ENCODE measurements around the gene PCNX2. TPM values are rescaled to one million over a fixed set of nuclear protein-coding genes. Genes with fewer than 3 reads are reported as not detected.

Gene PCNX2
- total RNA-seq, 1 donor from 2014 or later: 23.5 TPM

GRCh38 chr1:232962761-232963745, 332.5 kb downstream of the PCNX2 start:
- peak overlapping the region in 2 of 3 donors; percentile 4 to 6 for H3K4me3 ChIP-seq (ENCODE audit: low read length in 3 of 3)
- peaks cover 34 to 42% (median 35%) of the 10 kb centered on the region in 3 donors for H3K4me1 ChIP-seq (ENCODE audit: control insufficient read depth in 3 of 3, insufficient read depth in 3 of 3, low read length in 3 of 3)
- peaks cover 5 to 12% (median 5%) of the 10 kb centered on the region in 3 donors for H3K36me3 ChIP-seq (ENCODE audit: control insufficient read depth in 3 of 3, insufficient read depth in 3 of 3, low read length in 3 of 3)
- peak overlapping the region; percentile 56 for H3K27ac ChIP-seq (ENCODE audit: low read depth, low read length)
- H3K27me3 ChIP-seq (ENCODE audit: control insufficient read depth in 3 of 3, insufficient read depth in 3 of 3, low read length in 3 of 3): no peaks in the 10 kb centered on the region
- no peaks in the 10 kb centered on the region for H3K9me3 ChIP-seq (ENCODE audit: control insufficient read depth in 3 of 3, low read length in 3 of 3)
- peak overlapping the region in 2 of 3 donors; percentile 1 for H3K9ac ChIP-seq (ENCODE audit: low read depth in 1 of 3, low read length in 3 of 3)

DNA sequence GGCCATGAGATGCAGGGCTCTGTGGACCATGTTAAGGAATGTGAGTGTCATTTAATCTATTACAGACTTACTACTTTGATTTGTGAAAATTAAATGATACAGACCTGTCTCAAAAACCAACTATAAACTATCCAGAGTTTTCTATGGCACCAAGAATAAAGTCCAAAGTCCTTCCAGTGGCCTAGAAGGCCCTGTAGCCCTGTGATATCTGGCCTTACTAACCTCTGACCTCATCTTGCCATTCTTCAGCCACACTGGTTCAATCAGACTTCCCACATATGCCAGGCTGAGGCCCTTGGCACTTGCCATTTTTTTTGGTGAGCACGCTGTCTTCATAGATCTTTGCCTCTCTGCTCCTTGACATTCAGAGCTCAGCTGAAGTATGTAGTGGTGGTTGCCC, 337.5 kb downstream of the PCNX2 start:
- Histone ChIP-seq H3K36me3 (ENCODE audit: control insufficient read depth in 3 of 3, insufficient read depth in 3 of 3, low read length in 3 of 3) (peaks cover 7 to 18% (median 10%) of the 10 kb centered on the region in 3 donors), H3K27ac (ENCODE audit: low read depth, low read length) (no peak overlapping the region), H3K9ac (ENCODE audit: low read depth in 1 of 3, low read length in 3 of 3) (no peak overlapping the region), H3K9me3 (ENCODE audit: control insufficient read depth in 3 of 3, low read length in 3 of 3) (no peaks in the 10 kb centered on the region), H3K4me3 (ENCODE audit: low read length in 3 of 3) (no peak overlapping the region), H3K27me3 (ENCODE audit: control insufficient read depth in 3 of 3, insufficient read depth in 3 of 3, low read length in 3 of 3) (no peaks in the 10 kb centered on the region), H3K4me1 (ENCODE audit: control insufficient read depth in 3 of 3, insufficient read depth in 3 of 3, low read length in 3 of 3) (peaks cover 7 to 16% (median 10%) of the 10 kb centered on the region in 3 donors)

DNA sequence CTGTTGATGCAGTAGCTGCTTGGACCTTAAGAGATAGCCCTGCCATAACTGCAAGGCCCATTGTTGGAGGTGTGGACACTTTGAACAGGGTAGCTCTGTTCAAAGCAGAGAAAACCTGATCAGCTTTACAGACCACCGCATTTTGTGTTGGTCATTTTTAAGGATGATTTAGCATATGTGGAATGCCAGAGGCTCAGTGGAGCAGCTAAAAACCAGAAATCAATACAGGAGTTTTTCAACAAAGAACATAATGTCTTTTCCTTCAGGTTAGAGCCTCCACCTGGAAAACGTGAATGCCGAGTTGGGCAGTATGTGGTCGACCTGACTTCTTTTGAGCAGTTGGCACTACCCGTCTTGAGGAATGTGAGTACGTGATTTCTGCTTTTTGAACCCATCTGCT, 339.4 kb downstream of the PCNX2 start:
- H3K27ac ChIP-seq (ENCODE audit: low read depth, low read length): no peak overlapping the region
- H3K4me3 ChIP-seq (ENCODE audit: low read length in 3 of 3): no peak overlapping the region
- no peaks in the 10 kb centered on the region for H3K27me3 ChIP-seq (ENCODE audit: control insufficient read depth in 3 of 3, insufficient read depth in 3 of 3, low read length in 3 of 3)
- no peaks in the 10 kb centered on the region for H3K9me3 ChIP-seq (ENCODE audit: control insufficient read depth in 3 of 3, low read length in 3 of 3)
- H3K36me3 ChIP-seq (ENCODE audit: control insufficient read depth in 3 of 3, insufficient read depth in 3 of 3, low read length in 3 of 3): peaks cover 7 to 18% (median 10%) of the 10 kb centered on the region in 3 donors
- H3K4me1 ChIP-seq (ENCODE audit: control insufficient read depth in 3 of 3, insufficient read depth in 3 of 3, low read length in 3 of 3): peaks cover 16 to 27% (median 17%) of the 10 kb centered on the region in 3 donors
- no peak overlapping the region for H3K9ac ChIP-seq (ENCODE audit: low read depth in 1 of 3, low read length in 3 of 3)

- Histone ChIP-seq H3K4me1 (ENCODE audit: control insufficient read depth in 3 of 3, insufficient read depth in 3 of 3, low read length in 3 of 3) (peaks cover 17 to 27% (median 20%) of the 10 kb centered on the region in 3 donors), H3K4me3 (ENCODE audit: low read length in 3 of 3) (no peak overlapping the region), H3K27me3 (ENCODE audit: control insufficient read depth in 3 of 3, insufficient read depth in 3 of 3, low read length in 3 of 3) (no peaks in the 10 kb centered on the region), H3K9ac (ENCODE audit: low read depth in 1 of 3, low read length in 3 of 3) (no peak overlapping the region), H3K27ac (ENCODE audit: low read depth, low read length) (no peak overlapping the region), H3K36me3 (ENCODE audit: control insufficient read depth in 3 of 3, insufficient read depth in 3 of 3, low read length in 3 of 3) (peaks cover 7 to 18% (median 10%) of the 10 kb centered on the region in 3 donors), H3K9me3 (ENCODE audit: control insufficient read depth in 3 of 3, low read length in 3 of 3) (no peaks in the 10 kb centered on the region)
Measured at GRCh38 chr1:232954594-232955365, 340.7 kb downstream of the PCNX2 start.

DNA sequence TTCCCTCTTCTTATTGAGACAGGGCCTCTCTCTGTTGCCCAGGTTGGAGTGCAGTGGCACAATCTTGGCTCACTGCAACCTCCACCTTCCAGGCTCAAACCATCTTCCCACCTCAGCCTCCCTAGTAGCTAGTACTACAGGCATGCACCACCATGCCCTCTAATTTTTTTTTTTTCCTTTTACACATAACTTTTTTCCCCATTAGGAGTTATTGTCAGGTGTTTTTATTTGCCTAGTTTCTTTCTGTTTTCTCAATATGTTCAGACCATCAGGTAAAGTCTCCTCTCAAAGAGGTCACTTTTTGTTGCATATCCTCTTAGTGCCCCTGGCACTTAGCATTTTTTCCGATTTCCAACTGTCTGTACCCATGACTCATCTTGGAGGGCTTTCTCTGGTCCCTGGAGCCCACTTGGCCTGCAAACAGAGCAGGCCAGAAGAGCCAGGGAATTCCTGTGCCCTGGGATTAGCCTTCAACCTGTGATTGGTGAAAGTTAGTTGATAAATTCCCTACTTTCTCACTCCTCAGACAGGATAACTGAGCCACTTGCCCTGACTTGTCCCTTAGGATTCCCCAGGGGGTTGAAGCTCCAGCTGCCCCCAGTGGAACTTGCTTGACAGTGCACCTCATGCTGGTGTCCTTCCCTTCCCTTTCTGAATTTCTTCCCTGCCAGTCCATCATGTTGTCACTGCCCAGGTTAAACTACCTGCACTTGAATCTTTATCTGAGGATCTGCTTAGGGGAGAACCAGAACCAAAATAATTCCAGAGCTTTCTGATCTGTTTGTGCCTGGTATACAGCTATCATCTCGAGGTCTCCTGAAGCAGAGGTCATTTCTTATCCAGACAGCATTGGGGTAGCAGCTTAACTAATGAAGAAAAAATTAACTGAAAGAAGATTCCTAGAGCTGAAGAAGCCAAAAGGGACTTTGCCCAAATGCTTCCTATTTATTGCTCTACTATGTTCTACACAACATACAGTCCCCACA, 342.7 kb downstream of the PCNX2 start:
- no peak overlapping the region for H3K9ac ChIP-seq (ENCODE audit: low read depth in 1 of 3, low read length in 3 of 3)
- no peak overlapping the region for H3K4me3 ChIP-seq (ENCODE audit: low read length in 3 of 3)
- no peaks in the 10 kb centered on the region for H3K9me3 ChIP-seq (ENCODE audit: control insufficient read depth in 3 of 3, low read length in 3 of 3)
- peaks cover 0 to 6% (median 2%) of the 10 kb centered on the region in 3 donors for H3K36me3 ChIP-seq (ENCODE audit: control insufficient read depth in 3 of 3, insufficient read depth in 3 of 3, low read length in 3 of 3)
- H3K4me1 ChIP-seq (ENCODE audit: control insufficient read depth in 3 of 3, insufficient read depth in 3 of 3, low read length in 3 of 3): peaks cover 17 to 27% (median 23%) of the 10 kb centered on the region in 3 donors
- no peak overlapping the region for H3K27ac ChIP-seq (ENCODE audit: low read depth, low read length)
- no peaks in the 10 kb centered on the region for H3K27me3 ChIP-seq (ENCODE audit: control insufficient read depth in 3 of 3, insufficient read depth in 3 of 3, low read length in 3 of 3)

- Histone ChIP-seq H3K4me3 (ENCODE audit: low read length in 3 of 3) (peak overlapping the region; percentile 84 to 98 (median 84)), H3K27me3 (ENCODE audit: control insufficient read depth in 3 of 3, insufficient read depth in 3 of 3, low read length in 3 of 3) (no peaks in the 10 kb centered on the region), H3K36me3 (ENCODE audit: control insufficient read depth in 3 of 3, insufficient read depth in 3 of 3, low read length in 3 of 3) (peaks cover 0 to 4% (median 0%) of the 10 kb centered on the region in 3 donors), H3K9ac (ENCODE audit: low read depth in 1 of 3, low read length in 3 of 3) (peak overlapping the region in 2 of 3 donors; percentile 79 to 83), H3K9me3 (ENCODE audit: control insufficient read depth in 3 of 3, low read length in 3 of 3) (no peaks in the 10 kb centered on the region), H3K27ac (ENCODE audit: low read depth, low read length) (peak overlapping the region; percentile 83), H3K4me1 (ENCODE audit: control insufficient read depth in 3 of 3, insufficient read depth in 3 of 3, low read length in 3 of 3) (peaks cover 17 to 27% (median 23%) of the 10 kb centered on the region in 3 donors)
Measured at GRCh38 chr1:232951605-232952004, 343.9 kb downstream of the PCNX2 start.

DNA sequence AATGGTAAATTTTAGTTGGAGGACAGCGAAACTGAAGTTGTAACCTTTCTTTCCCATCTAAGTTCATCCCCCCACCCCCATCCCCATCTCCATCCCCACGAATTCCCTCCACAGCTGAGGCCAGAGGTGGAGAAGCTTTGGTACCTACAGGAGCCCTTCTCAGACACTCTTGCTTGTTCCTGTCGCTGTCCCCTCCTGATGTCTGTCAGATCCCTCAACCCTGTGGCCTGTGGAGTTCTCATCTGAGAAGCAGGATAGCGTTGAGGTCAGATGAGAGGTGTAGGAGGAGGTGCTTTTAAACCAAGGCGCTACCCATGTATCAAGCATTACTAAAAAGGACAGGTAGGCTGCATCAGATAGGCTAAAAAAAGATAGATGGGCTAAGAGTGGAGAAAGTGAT, 344.3 kb downstream of the PCNX2 start:
- H3K9ac ChIP-seq (ENCODE audit: low read depth in 1 of 3, low read length in 3 of 3): peak overlapping the region; percentile 79 to 95 (median 83)
- H3K27ac ChIP-seq (ENCODE audit: low read depth, low read length): peak overlapping the region; percentile 83

GRCh38 chr1:232950197-232951176, 345.0 kb downstream of the PCNX2 start, which contains the start of gene NTPCR:
NTPCR (plus strand) TSS chr1:232950611; CDS start chr1:232950711, 100 bp downstream.
- Histone ChIP-seq H3K27ac (ENCODE audit: low read depth, low read length) (peak within 1 kb of the TSS; percentile 83), H3K9ac (ENCODE audit: low read depth in 1 of 3, low read length in 3 of 3) (peak within 1 kb of the TSS; percentile 79 to 95 (median 83)), H3K4me1 (ENCODE audit: control insufficient read depth in 3 of 3, insufficient read depth in 3 of 3, low read length in 3 of 3) (peaks cover 17 to 27% (median 23%) of the 10 kb centered on the region in 3 donors), H3K27me3 (ENCODE audit: control insufficient read depth in 3 of 3, insufficient read depth in 3 of 3, low read length in 3 of 3) (no peaks in the 10 kb centered on the region), H3K36me3 (ENCODE audit: control insufficient read depth in 3 of 3, insufficient read depth in 3 of 3, low read length in 3 of 3) (no peaks in the 10 kb centered on the region), H3K9me3 (ENCODE audit: control insufficient read depth in 3 of 3, low read length in 3 of 3) (no peaks in the 10 kb centered on the region), H3K4me3 (ENCODE audit: low read length in 3 of 3) (peak within 1 kb of the TSS; percentile 84 to 98 (median 84))

More for the DNA sequence above, 344.3 kb downstream of the PCNX2 start:
- Histone ChIP-seq H3K36me3 (ENCODE audit: control insufficient read depth in 3 of 3, insufficient read depth in 3 of 3, low read length in 3 of 3) (peaks cover 0 to under 1% (median 0%) of the 10 kb centered on the region in 3 donors), H3K4me3 (ENCODE audit: low read length in 3 of 3) (peak overlapping the region; percentile 84 to 98 (median 84)), H3K4me1 (ENCODE audit: control insufficient read depth in 3 of 3, insufficient read depth in 3 of 3, low read length in 3 of 3) (peaks cover 17 to 27% (median 23%) of the 10 kb centered on the region in 3 donors), H3K9me3 (ENCODE audit: control insufficient read depth in 3 of 3, low read length in 3 of 3) (no peaks in the 10 kb centered on the region), H3K27me3 (ENCODE audit: control insufficient read depth in 3 of 3, insufficient read depth in 3 of 3, low read length in 3 of 3) (no peaks in the 10 kb centered on the region)

All from skeletal muscle tissue (tissue), 4 donors.